Gastrocnemius medialis (tissue), 4 donors: ENCODE measurements around the gene TRNP1.

ENCODE experiments used
- POLR2A ChIP-seq, 2 donors: fragments of 450-650 bp; IDR thresholded peaks; one replicate each; pipeline ENCODE4 v1.6.1; 2017; ENCODE audit warnings: antibody characterized with exemption in 2 of 2, mild to moderate bottlenecking in 2 of 2, moderate library complexity in 2 of 2
- TF ChIP-seq, protein P1 (sequence below), 5 experiments: fragments of 450-650 bp in 3 of 5; fragments of 200-600 bp in 2 of 5; sonication (generic) in 2 of 5; IDR thresholded peaks in 4 of 5; conservative IDR thresholded peaks in 1 of 5; 1 replicate in 4 of 5; 2 replicates in 1 of 5; pipeline ENCODE4 v1.5.1; 2016 to 2019; ENCODE audit warnings: antibody characterized with exemption in 5 of 5, mild to moderate bottlenecking in 3 of 5, moderate library complexity in 3 of 5

DNA sequence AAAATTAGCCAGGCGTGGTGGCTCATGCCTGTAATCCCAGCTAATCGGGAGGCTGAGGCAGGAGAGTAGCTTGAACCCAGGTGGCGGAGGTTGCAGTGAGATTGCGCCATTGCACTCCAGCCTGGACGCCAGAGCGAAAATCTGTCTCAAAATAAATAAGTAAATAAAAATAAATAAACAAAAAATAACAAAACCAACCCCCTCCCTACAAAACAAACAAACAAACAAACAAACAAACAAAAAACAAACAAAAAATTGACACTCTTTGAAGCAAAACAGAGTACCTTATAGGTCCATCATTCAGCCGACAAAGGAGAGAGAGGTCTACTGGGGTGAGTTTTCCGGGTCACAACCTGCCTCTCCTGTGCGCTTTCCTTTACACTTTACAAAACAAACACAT is 27.9 kb upstream of the TRNP1 start:
- TF ChIP-seq, protein P1, sequence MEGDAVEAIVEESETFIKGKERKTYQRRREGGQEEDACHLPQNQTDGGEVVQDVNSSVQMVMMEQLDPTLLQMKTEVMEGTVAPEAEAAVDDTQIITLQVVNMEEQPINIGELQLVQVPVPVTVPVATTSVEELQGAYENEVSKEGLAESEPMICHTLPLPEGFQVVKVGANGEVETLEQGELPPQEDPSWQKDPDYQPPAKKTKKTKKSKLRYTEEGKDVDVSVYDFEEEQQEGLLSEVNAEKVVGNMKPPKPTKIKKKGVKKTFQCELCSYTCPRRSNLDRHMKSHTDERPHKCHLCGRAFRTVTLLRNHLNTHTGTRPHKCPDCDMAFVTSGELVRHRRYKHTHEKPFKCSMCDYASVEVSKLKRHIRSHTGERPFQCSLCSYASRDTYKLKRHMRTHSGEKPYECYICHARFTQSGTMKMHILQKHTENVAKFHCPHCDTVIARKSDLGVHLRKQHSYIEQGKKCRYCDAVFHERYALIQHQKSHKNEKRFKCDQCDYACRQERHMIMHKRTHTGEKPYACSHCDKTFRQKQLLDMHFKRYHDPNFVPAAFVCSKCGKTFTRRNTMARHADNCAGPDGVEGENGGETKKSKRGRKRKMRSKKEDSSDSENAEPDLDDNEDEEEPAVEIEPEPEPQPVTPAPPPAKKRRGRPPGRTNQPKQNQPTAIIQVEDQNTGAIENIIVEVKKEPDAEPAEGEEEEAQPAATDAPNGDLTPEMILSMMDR (IDR thresholded peaks at IDR 0.05 in 4 of 5, conservative IDR thresholded peaks at IDR 0.05 in 1 of 5), result no peak
- TF ChIP-seq POLR2A (IDR thresholded peaks at IDR 0.05), result no peak
